Stimulated activated CD4-positive, alpha-beta T cell treated with anti-CD3 and anti-CD28 coated beads, Interleukin-4, amount 100 ng/mL, for 24 hours (primary cell): ENCODE results near the gene BICD2.
"Not testable (repeated sequence)": the region's sequence is repeated elsewhere in the genome, so short reads cannot be mapped to it uniquely, and the experiment has no call there.

Source experiments
- DNase-seq: peaks from one replicate; pipeline ENCODE4 v3.0.0-alpha.2; 2020

BICD2 gene

GRCh38 chr9:92769990-92770359 lies 5.3 kb upstream of the BICD2 start:
- no peak for DNase-seq

- DNase-seq: no peak
Measured at GRCh38 chr9:92769286-92769685, 4.7 kb upstream of the BICD2 start.

- not testable (repeated sequence) for DNase-seq
Measured at GRCh38 chr9:92768816-92769215, 4.2 kb upstream of the BICD2 start.

- DNase-seq: no peak
Measured at GRCh38 chr9:92767066-92768054, 2.7 kb upstream of the BICD2 start.

- DNase-seq: peak; percentile 97
Measured at GRCh38 chr9:92764988-92765936, 629 bp upstream of the BICD2 start.

GRCh38 chr9:92763721-92764380 lies 782 bp downstream of the BICD2 start:
- DNase-seq: peak; percentile 26

GRCh38 chr9:92762781-92763708 lies 1.6 kb downstream of the BICD2 start:
- no peak for DNase-seq

- no peak for DNase-seq
Measured at GRCh38 chr9:92762196-92762595, 2.4 kb downstream of the BICD2 start.

- no peak for DNase-seq
Measured at GRCh38 chr9:92761686-92762085, 2.9 kb downstream of the BICD2 start.

- no peak for DNase-seq
Measured at GRCh38 chr9:92760494-92760893, 4.1 kb downstream of the BICD2 start.

- no peak for DNase-seq
Measured at GRCh38 chr9:92760070-92760469, 4.6 kb downstream of the BICD2 start.

- DNase-seq: no peak
Measured at GRCh38 chr9:92759446-92759845, 5.2 kb downstream of the BICD2 start.

GRCh38 chr9:92756792-92757191 lies 7.8 kb downstream of the BICD2 start:
- DNase-seq: no peak

GRCh38 chr9:92754091-92754745 lies 10.4 kb downstream of the BICD2 start:
- no peak for DNase-seq

- DNase-seq: no peak
Measured at GRCh38 chr9:92752812-92753404, 11.7 kb downstream of the BICD2 start.

- no peak for DNase-seq
Measured at GRCh38 chr9:92749934-92750315, 14.7 kb downstream of the BICD2 start.

- no peak for DNase-seq
Measured at GRCh38 chr9:92749071-92749933, 15.3 kb downstream of the BICD2 start.

GRCh38 chr9:92748233-92748497 lies 16.5 kb downstream of the BICD2 start:
- no peak for DNase-seq

GRCh38 chr9:92747459-92748232 lies 17.0 kb downstream of the BICD2 start:
- no peak for DNase-seq
